Adrenal gland (tissue), 12 donors: Measurements from ENCODE around the gene CASTOR1. TPM values are rescaled to one million over a fixed set of nuclear protein-coding genes. Genes with fewer than 3 reads are reported as not detected.

Experiments
- DNase-seq, 7 donors: peaks; one replicate each; pipeline ENCODE4 v3.0.0-alpha.2; 2019 to 2020
- H3K27ac ChIP-seq, 5 donors: fragments of 200-600 bp; sonication (generic) in 4 of 5; 1 replicate in 3 of 5; 2 replicates in 2 of 5; pipeline versions ENCODE4 v1.5.1 to v1.8.0; 2016 to 2020; ENCODE audit warnings: mild to moderate bottlenecking in 1 of 5
- H3K27me3 ChIP-seq: fragments of 200-600 bp; 2 replicates; pipeline ENCODE4 v1.8.0; 2021
- H3K36me3 ChIP-seq, 2 donors: fragments of 200-600 bp; replicated peaks in 1 of 2; 1 replicate in 1 of 2; 2 replicates in 1 of 2; pipeline versions ENCODE4 v1.5.1 to v1.8.0; 2018 to 2022
- H3K4me1 ChIP-seq, 2 donors: fragments of 200-600 bp; replicated peaks in 1 of 2; 1 replicate in 1 of 2; 2 replicates in 1 of 2; pipeline versions ENCODE4 v1.5.1 to v1.8.0; 2018 to 2021
- H3K4me3 ChIP-seq, 4 donors: fragments of 200-600 bp; sonication (generic) in 3 of 4; one replicate each; pipeline ENCODE4 v1.5.1; 2016 to 2018
- H3K9me3 ChIP-seq, 3 donors: fragments of 200-600 bp; sonication (generic) in 1 of 3; replicated peaks in 1 of 3; 1 replicate in 2 of 3; 2 replicates in 1 of 3; pipeline versions ENCODE4 v1.5.1 to v1.8.0; 2016 to 2021
- POLR2A ChIP-seq, 2 donors: fragments of 450-650 bp; IDR thresholded peaks; one replicate each; pipeline ENCODE4 v1.6.1; 2017; ENCODE audit warnings: antibody characterized with exemption in 2 of 2, mild to moderate bottlenecking in 2 of 2, moderate library complexity in 1 of 2
- WGBS, 4 donors: extraction: QIAGEN DNeasy Blood & Tissue Kit in 2 of 4; methylation state at CpG; one replicate each; pipeline versions ENCODE4 v1.1.5 to v1.1.7; 2013 to 2017; 5-methylcytosine and 5-hydroxymethylcytosine counted together
- intact Hi-C, 2 donors: fragments of 100-400 bp; cut with DNase I; formaldehyde crosslinking; loops; one replicate each; pipeline versions ENCODE4 v1.14.1 to v1.15.0; 2022 to 2023
- polyA plus RNA-seq, 3 donors: library from polyadenylated mRNA; stranded (reverse); fragments of 200-250 nt in 2 of 3; fragments of 350-450 nt in 1 of 3; fragmentation: Illumina TruSeq in 1 of 3; extraction: RNeasy Lipid Tissue Mini Kit (QIAGEN cat#74804) in 1 of 3; gene quantifications; one replicate each; pipeline ENCODE4 v1.2.3, GENCODE V29; 2013 to 2014
- total RNA-seq, 9 donors: library from RNA; depleted of rRNA in 4 of 9; stranded (reverse); fragments of >200 nt in 4 of 9; fragments of 120-200 nt in 1 of 9; fragmentation: NEBNext Ultra II Directional in 1 of 9; extraction: Animal tissue kit (Norgen Biotek cat#: 25700) in 1 of 9; gene quantifications; one replicate each; pipeline versions ENCODE4 v1.1.0 to v1.2.4, GENCODE V29; 2013 to 2023
- TF ChIP-seq, protein P1 (sequence below), 6 experiments: fragments of 450-650 bp in 4 of 6; fragments of 200-600 bp in 2 of 6; sonication (generic) in 1 of 6; IDR thresholded peaks; 1 replicate in 5 of 6; 2 replicates in 1 of 6; pipeline versions ENCODE4 v1.5.1 to v1.8.0; 2016 to 2021; ENCODE audit warnings: antibody characterized with exemption in 6 of 6, mild to moderate bottlenecking in 2 of 6, moderate library complexity in 1 of 6
- donor health status: healthy with polysubstance abuse.
- donor health status: Bipolar disorder and iron deficiency.
- donor health status: DM: yes; HTN: yes; CAD: no.
- donor health status: DM: no; HTN: no; CAD: no.
- donor health status: DM: no; HTN: no; CAD: no.
- donor health status: DM: yes; HTN: yes; CAD: no.

CASTOR1 gene
- total and polyA plus RNA-seq, 12 donors, result 2.4 to 20.1 (median 15.0) TPM

DNA sequence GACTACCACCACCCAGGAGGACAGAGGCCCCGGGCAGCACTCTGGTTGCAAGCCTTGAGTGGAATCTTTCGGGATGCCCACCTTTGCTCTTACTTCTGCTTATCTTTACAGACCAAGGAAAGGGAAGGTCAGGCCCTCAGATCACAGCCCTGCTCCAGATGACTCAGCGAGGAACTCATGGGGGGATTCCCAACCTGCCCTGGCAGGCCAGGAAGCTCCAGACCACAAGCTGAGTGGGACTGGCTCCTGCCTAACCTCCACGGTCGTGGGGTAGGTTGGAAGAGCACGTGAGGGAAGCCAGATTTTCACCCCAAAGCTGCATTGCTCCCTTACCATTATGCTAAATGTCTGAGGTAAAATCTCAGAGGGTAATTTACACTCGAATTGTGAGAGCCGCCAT is 25.6 kb upstream of the CASTOR1 start:
- Histone ChIP-seq H3K9me3 (no peaks in the 10 kb centered on the region), H3K27me3 (no peaks in the 10 kb centered on the region), H3K4me1 (peaks cover 68 to 95% of the 10 kb centered on the region in 2 donors), H3K4me3 (no peak overlapping the region), H3K36me3 (no peaks in the 10 kb centered on the region), H3K27ac (peak overlapping the region in 3 of 5 donors; percentile 8 to 86 (median 78))
- peak in 2 of 7 donors; percentile 42 to 51 for DNase-seq
- 44 to 57% (median 50%) methylated on average over 7 to 8 of the region's 8 CpGs for WGBS, 4 donors
- no peak for TF ChIP-seq POLR2A (IDR thresholded peaks at IDR 0.05)
- TF ChIP-seq, protein P1, sequence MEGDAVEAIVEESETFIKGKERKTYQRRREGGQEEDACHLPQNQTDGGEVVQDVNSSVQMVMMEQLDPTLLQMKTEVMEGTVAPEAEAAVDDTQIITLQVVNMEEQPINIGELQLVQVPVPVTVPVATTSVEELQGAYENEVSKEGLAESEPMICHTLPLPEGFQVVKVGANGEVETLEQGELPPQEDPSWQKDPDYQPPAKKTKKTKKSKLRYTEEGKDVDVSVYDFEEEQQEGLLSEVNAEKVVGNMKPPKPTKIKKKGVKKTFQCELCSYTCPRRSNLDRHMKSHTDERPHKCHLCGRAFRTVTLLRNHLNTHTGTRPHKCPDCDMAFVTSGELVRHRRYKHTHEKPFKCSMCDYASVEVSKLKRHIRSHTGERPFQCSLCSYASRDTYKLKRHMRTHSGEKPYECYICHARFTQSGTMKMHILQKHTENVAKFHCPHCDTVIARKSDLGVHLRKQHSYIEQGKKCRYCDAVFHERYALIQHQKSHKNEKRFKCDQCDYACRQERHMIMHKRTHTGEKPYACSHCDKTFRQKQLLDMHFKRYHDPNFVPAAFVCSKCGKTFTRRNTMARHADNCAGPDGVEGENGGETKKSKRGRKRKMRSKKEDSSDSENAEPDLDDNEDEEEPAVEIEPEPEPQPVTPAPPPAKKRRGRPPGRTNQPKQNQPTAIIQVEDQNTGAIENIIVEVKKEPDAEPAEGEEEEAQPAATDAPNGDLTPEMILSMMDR (IDR thresholded peaks at IDR 0.05), result no peak
- intact Hi-C loops, result no loop called here

DNA sequence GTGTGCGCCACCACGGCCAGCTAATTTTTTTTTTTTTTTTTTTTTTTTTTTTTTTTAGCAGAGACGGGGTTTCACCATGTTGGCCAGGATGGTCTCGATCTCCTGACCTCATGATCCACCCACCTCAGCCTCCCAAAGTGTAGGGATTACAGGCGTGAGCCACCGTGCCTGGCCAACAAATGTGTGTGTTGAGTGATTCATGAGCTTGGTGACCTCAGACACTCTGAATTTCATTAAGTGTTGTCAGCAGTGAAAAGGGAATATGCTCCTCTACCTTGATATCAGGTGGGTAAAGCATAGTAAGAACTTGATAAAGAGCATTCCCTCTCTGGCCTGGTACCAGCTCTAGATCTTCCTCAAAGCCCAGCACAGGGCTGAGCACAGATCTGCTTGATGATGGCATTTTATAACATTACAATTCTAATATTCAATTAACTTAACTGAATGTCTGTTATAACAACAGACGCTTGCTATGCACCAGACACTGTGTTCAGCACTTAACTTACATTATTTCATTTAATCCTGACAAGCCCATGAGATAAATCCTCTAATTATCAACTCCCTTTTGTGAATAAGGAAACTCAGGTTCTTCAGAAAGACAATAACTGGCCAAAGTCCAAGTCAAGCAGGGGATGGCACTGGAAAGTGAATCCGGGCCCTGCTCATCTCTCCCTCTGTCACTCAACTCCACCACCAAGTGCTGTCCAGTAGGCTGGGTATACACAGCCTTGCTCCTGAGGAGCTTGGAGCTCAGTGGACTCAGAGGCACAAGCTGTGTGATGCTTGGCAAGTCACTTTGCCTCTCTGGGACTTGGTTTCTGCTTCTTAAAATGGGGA is 24.4 kb upstream of the CASTOR1 start:
- intact Hi-C loops, result no loop called here
- H3K9me3 ChIP-seq, result no peaks in the 10 kb centered on the region
- DNase-seq, result no peak
- H3K27me3 ChIP-seq, result no peaks in the 10 kb centered on the region
- no peak overlapping the region for H3K4me3 ChIP-seq
- H3K27ac ChIP-seq, result peak overlapping the region in 2 of 5 donors; percentile 2 to 78
- 63 to 76% (median 73%) methylated on average over 6 to 8 of the region's 8 CpGs for WGBS, 4 donors
- TF ChIP-seq, protein P1 (IDR thresholded peaks at IDR 0.05), result no peak
- no peak for TF ChIP-seq POLR2A (IDR thresholded peaks at IDR 0.05)
- H3K36me3 ChIP-seq, result no peaks in the 10 kb centered on the region
- peaks cover 76 to 95% of the 10 kb centered on the region in 2 donors for H3K4me1 ChIP-seq

DNA sequence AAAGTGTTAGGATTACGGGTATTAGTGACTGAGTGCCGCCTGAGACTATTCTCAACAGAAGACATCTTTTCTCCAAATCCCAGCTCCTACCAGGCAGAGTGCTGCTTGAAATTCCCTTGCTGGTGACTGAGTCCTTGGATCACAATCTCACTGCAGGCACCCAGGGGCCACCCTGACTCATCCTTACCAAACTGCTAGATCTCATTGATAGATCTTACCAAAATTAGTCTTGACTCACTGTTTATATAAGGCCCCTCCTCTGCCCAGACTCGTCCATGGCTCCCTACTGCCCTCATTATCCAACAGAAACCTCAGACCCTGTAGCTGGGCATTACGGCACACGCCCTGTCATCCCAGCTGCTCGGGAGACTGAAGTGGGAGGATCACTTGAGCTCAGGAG is 22.7 kb upstream of the CASTOR1 start:
- peaks cover 67 to 93% of the 10 kb centered on the region in 2 donors for H3K4me1 ChIP-seq
- peak in 6 of 7 donors; percentile 66 to 76 (median 72) for DNase-seq

More for the DNA sequence above, 22.7 kb upstream of the CASTOR1 start:
- H3K27ac ChIP-seq, result peak overlapping the region; percentile 49 to 87 (median 74)
- H3K9me3 ChIP-seq, result no peaks in the 10 kb centered on the region
- TF ChIP-seq, protein P1 (IDR thresholded peaks at IDR 0.05), result no peak
- peak in 1 of 2 donors; percentile 43 for TF ChIP-seq POLR2A (IDR thresholded peaks at IDR 0.05)
- H3K36me3 ChIP-seq, result no peaks in the 10 kb centered on the region
- H3K4me3 ChIP-seq, result no peak overlapping the region
- 68 to 86% (median 76%) methylated on average over 4 to 6 of the region's 6 CpGs for WGBS, 4 donors
- H3K27me3 ChIP-seq, result no peaks in the 10 kb centered on the region
- intact Hi-C loops, result no loop called here
